NCI-H1092 (cell line): Measurements from ENCODE around the gene GORASP1.

Source experiments
- DNase-seq: peaks from one replicate; lab custom pipeline; 2025; lab: John Stamatoyannopoulos, UW

GORASP1 gene

DNA sequence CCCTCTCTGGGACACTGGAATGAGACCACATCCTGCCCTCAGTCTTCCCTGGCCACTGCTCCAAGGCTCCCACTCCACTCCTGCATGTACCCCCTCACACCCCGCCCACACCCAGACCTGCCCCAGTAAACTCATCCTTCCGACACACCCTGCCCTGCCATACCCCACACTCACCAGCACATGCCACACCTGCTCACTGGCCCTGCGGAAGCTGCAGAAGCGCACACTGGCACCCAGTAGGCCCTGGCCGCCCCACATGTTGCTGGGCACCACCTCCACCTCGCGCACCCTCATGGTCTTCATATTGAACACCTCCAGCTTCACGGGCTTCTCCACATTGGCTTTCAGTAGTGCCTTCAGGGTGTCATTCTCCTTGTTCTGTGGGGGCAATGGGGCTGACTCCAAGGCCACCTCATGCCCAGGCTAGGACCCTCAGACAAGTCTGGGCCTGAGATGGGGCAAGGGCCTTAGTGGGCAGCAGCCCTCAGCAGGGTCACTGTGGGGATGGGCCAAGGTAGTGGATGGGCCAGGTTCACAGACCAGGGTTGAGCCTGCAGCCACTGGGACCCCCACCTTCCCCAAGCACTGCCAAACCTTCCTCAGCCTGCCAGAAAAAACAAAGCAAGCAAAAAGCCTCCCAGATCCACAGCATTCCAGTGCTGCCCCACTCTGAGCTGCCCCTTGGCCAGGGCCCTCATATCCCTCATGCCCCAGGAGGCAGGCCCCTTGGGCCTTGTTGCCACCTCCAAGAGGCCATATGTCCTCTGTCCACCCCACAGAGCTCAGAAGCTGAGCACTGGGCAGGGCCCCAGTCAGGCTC, 4.7 kb downstream of the GORASP1 start:
- DNase-seq, result no peak

DNA sequence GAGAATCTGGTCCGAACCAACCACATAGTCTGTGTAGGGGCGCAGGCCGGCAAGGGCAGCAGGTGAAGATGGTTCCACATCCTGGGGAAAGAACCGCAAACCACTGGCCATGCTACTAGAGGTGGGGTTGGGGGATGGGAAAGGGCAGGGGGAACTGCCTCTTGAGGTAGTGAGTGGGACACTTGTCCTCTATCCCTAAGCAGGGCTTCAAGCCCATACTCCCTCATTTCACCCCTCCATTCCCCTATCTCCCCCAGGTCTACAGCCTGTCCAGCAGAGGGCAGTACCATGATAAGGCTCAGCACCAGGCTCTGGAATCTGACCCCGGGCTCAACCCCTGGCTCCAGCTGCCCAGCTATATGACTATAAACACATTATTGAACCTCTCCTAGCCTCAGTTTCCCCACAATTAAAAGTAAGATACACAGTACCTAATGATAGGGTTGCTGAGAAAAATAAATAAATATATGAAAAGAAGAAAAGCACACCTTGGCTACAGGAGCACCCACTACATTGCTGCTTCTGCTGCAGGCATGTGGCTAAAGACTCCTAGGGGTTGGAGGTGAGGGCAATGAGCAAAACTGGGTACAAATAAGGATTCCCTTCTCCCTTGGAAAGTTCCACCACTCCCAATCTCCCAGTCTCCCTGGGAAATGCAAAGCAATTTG, 6.3 kb downstream of the GORASP1 start:
- no peak for DNase-seq

DNA sequence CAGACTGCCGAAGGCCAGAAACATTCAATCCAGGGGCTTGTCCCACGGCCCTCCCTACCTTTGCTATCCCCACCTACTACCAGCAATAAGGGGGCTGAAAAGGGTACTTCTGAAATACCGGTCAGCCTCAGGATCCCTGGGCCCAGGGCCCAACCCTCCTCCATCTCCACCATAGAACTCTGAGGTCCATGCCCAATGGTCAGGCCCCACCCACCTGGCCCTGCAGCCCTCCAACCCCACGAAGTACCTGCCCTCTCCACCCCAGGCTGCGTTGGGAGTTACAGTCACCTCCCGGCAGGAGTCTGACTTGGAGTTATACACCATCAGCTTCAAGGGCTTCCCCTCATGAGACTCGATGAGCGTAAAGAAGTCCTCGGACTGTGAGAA, 6.9 kb downstream of the GORASP1 start:
- no peak for DNase-seq

DNA sequence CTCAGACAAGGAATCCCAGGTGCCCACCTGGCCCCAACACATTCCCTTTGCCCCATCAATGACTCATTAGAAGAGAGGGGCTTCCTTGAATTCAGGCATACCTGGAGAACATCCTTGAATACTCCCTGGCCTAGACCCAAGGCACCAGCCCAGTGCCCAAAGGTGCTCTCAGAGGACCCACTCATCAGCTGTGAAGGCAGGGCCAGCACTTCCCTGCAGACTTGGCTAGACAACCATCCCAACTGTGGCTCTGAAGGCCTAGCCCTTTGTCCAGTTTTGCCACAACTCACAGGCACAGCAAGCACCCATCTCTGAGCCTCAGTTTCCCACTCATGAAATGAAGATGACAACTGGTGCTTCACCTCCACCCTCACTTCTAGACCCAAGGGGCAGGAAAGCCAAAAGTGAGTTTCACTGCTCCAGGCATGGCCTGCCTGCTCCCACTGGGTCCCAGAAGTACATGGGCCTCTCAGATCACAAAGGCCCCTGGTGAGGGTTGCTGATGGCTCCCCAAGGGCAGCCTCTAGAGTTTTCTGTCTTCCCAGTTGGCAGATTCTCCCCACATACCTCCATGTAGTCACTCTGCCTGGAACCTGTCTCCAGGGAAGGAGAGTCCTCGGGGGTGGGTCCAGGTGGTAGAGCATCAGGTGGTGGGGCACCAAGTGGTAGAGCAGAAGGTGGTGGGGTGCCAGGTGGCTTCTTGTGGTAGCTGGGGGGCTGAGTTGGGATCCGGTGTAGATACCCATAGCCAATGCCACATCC, 7.5 kb downstream of the GORASP1 start:
- no peak for DNase-seq

DNA sequence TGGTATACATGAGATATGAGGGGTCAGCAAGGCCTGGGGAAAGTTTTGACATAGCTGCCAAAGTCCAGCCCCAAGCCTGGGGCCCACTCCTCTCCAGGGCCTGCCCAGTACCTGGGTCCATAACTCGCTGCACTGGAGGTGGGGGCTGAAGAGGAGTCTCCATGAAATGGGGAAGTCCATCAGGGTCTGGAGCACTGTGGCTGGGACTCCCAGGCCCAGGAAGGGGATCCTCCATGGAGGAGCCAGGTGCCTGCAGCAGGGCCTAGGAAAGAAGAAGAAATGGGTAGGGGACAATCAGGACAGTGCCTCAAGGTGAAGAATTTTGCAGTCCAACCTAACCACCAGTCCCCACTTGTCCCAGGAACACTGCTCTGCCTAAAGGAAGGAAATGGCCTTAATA, 8.2 kb downstream of the GORASP1 start:
- DNase-seq, result no peak

DNA sequence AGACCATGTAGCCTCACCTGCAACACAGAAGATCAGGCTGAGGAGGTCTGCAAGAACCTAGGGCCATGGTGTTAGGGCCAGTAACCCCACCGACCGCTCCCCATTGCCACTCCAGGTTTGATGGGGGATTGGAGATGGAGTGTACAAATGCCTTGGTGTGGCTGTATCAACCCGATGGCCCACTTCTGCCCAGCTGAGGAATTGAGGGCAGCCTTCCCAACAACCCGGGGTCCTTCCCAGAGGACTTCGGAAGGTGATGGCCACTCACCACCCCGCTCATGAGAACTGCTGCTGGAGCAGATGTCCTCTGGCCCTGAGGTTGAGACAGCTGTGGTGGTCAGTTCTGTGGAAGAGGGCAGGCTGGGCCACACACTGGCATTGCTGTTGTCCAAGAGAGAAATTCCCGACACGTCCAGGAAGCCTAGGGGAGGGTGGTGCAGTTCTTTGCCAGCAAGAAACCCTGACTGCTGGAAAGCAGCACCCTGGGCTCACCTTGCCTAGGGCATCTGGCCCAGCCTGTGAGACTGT, 8.9 kb downstream of the GORASP1 start:
- DNase-seq, result no peak

DNA sequence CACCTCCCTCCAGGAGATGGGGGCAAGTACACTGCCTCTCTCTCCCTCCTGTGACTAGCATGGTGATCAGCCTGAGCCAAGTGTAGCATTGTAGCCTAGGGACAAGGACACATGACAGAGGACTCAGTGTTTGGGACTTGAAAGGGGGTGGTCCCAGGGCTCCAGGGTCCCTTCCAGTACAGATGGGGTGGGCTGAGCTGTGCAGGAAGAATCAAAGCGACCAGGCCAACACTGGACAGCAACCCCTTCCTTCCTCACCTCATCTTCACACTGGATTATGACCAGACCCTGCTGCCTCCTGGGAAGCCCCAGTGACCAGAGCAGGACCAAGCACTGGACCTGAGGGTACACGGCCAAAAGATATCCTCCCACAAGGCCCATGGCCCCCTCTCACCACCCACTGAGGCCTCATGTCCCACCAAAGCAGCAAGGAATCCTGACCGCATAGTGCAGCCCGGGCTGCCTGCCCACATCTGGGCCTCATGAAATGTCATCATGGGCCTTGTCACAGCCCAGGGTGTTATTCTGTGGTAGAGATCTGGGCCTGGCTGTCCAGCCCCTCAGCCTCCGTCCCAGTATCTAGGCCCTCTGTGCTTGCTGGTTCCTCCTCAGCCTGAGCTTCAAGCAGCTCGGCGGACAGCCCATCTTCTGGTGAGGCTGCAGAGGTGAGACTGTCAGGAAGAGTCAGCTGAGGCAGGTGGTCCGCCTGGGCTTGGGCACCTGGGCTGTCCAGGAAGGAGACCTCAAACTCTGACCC, 9.5 kb downstream of the GORASP1 start:
- DNase-seq, result no peak

DNA sequence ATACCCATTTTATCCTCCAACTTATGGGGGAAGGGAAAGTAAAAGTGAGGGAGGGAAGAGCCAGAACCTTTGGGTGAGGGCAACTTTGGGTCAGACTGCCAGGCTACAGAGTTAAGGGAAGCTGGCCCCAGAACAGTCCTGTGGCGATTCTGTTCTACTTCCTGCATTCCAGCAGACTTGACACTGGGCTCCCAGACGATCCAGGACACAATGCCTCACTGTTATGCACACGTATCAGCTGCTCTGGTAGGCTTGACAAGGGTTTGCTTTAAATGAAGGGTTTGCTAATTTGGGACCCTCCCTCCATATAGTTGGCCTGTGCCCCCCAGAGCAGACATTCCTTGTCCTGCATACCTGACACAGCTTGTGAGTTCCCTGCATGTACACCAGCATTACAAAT, 10.7 kb downstream of the GORASP1 start:
- DNase-seq, result no peak

DNA sequence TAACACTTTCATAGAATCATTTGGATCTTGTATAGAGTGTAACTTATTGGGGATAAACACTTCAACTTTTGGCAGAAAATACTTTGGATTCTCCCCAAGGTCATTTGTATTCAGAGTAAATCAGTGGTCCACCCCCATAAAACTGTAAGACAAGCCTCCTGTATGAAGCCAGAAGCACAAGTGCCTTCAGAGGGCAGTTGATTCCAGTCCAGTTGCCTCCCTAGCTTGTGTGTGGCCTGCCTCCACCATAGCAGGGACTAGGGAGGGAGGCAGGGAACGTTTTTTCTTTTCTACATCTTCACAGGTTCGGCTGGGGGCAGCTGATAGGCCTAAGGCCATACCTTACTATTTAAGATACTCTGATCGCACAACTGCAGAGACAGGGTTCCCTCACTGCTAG, 11.6 kb downstream of the GORASP1 start:
- no peak for DNase-seq

DNA sequence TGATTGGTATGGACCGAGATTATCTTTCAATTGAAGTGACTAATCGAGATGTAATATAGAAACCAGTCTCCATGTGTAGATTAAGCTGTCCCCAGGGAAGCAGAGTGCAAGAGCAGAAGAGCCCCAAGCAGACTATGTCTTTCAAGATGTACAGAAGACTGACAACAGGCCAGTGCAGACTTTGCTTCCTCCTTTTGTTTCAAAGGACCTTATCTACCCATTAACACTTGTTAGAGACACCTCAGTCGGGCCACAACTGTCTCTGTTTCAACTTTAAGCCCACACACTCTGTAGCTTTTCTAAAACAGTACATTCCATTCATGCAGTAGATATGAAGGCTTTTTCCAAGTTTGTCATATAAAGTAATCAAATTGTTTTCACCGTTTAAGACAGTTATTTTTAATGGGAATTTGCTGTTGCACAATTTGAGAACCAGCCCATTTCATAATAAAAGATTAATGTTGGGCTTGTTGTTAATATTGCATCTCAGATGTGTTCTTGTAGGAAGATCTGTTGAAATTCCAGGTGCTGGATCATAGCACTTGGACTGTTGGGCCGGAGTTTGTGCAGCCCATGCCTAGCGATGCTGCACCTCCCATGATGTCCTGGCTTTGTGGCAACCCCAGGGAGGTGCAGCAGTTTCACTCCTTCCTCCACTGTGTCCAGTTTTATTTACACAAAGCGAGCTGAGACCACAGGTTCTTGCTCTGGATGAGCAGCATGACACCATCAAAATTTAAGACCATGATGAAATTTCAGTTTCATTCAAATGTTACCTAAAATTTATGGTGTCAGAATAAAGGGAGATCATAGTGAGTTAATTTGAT, 12.4 kb downstream of the GORASP1 start:
- no peak for DNase-seq

DNA sequence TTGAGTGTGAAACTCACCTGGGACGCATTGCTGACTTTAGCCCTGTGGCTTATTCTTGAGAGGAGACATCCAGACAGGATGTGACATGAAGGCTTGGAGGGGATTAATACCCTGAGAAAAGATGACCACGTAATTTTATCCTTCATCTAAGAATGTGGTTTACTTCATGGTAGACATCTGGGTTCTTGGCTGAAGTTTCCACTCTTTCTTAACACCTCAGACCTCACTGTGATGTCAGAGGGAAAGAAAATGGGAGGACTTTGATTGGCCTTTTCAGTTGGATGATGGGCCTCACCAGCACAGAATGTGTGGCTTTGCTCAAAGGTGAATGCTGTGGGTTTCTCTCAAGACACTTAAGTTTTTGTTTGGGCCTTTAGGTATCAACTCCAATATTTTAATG, 16.5 kb downstream of the GORASP1 start:
- DNase-seq, result no peak

DNA sequence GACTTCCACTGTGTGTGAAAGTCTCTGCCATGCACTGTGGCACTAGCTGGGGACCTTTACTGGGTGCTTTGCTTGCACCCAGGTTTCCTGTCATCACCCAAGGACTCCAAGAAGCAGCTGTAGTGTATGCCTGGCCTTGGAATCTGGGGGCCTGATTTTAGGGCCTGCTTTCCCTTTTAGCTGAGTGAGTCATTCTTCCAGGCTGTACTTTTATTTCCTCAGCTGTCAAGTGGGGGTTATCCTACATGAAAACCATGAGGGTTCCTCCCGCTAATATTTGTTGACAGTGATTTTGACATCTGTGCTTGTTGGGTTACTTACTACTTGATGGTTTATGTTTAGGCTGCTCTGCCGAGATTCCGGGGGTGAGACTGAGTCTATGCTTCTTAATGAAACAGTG, 18.5 kb downstream of the GORASP1 start:
- DNase-seq, result no peak

DNA sequence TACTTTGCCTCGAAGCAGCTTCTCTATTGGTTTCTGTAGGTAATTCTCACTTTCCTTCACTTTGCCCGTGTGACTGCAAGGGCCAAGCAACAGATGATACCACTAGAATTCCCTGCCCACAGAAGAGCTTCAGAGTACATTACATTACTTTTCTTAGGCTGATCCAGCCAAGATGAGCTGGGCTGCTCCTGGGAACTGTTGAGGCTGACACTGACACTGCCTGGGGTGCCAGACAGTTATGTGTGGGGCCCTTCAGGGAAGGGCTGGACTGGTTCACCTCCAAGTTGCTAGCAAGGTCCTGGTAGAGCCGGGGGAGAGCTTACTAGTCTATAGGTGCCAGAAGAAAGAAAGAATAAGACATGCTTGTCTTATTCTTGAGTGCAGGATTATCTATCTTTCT, 19.0 kb downstream of the GORASP1 start:
- no peak for DNase-seq

DNA sequence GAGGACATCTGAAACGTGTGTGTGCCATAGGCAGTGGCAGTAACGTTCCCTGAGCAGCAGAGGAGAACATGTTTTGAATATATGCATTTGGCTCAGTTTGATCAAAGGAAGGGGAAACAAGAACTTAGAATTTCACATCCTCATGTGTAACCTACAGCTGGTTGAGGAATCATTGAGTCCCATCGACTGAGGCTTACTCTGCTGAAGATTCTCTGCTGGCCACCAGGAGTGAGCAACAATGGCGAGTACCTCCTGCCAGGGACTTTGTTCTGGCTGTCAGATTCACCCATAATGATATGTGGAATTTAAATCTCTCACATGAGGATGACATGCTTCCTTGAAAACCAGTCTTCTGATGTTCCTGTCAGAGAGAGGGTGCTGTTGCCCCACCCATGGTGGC, 21.3 kb downstream of the GORASP1 start:
- no peak for DNase-seq

DNA sequence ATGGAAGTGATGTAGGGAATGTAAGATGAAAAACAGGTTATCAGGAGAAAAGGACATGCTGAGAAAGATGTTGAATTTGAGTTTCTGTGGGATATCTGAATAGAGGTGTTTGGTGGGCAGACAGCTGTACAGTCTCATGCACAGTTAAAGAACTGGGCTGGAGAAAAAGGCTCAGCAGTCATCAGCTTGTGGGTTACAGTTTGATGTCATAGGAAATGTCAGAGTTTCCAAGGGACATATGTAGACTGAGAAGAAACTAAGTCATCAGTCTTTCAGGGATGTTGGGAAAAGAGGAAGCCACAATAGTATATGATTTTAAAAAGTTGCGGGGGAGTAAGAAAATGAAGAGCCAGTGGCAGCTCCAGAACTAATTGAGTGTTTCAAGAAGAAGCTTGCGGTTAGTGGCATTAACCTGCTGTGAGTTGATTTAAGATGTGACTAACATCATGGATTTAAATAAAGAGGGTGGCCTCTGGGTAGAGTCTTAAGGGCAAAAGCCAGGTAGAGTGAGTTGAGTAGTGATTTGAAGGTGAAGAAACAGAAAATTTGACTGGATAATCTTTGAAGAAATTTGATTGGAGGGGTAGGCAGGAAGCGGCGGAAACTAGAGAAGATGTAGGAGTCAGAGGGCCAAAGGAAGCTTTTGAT, 24.6 kb downstream of the GORASP1 start:
- DNase-seq, result no peak

DNA sequence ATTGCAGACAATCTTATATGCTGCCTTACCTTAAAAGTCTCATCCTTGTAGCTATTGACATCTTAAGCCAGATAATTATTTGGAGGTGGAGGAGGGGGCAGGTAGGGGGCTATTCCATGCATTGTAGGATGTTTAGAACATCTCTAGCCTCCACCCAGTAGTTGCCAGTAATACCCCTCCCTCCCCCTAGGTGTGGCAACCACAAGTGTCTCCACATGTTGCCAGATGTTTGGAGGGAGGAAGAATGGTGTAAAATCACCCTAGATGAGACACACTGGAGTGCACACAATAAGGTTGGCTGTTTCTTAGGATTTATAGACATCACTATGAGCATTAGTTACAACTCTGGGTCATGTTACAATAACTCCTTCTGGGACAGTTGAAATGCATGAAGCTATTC, 27.4 kb downstream of the GORASP1 start:
- DNase-seq, result no peak

DNA sequence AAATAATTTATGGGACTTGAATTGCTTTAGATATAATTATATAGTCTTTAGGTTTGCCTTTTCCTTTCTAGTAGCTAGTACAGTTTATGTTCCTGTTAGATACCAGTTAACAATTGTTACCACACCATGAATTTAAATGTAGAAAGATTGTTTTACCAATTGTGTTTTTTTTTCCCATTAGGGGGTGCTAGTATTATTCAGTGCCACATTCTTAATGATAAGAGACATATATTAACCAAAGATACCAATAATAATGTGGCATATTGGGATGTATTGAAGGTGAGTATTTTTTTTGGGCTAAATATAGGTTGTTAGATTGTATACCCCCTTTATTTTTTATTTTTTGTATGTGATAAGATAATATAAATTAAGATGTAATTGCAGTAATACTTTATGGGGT, 27.9 kb downstream of the GORASP1 start:
- no peak for DNase-seq

DNA sequence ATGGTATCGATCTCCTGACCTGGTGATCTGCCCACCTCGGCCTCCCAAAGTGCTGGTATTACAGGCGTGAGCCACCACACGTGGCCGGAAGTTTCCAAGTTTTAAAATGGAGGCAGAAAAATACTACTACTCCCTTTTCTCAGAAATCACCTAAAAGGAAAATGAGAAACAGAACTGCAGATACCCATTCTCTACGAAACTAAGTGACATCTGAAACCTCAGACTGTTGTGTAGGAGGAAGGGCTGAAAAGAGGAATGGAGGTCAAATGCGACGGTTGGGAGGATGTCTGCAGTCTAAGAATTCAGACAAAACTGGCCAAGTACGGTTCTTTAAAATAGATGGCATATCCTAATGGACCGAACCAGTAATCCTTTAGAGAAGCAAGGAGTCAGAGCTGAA, 31.5 kb downstream of the GORASP1 start:
- no peak for DNase-seq

DNA sequence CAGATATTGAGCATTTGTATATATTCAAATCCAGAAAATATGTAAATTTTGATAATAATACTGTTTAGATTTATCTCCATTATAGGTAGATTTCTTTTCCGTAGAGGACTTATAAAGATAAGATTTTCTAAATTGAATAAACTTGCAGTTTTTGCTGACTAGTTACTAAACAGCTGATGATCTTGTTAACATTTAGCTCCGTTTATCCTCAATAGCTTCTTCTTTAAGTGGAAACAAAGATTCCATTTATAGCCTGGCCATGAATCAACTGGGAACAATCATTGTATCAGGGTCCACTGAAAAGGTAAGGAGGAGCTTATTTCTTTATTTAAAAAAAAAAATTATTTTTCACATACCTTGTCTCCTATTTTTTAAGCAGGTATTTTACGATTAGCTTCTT, 38.9 kb downstream of the GORASP1 start:
- no peak for DNase-seq

DNA sequence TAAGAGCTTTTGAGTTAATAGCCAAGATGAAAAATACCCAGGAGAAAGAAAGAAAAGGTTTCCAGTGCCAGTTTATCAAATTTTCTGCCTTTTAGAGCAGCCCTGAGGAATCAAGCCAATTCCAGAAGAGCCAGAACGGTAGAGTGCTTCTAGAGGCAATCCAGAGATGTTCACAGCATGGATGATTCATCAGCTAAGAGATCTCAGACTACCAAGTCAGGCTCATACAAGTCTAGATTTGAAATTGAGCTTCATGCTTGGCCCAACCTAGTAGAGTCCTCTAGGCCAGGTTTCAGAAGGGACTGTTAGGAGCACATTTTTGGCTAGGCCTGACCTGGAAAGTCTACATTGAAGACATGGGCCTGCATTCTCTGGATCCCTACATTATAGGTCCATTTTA, 40.1 kb downstream of the GORASP1 start:
- DNase-seq, result no peak

DNA sequence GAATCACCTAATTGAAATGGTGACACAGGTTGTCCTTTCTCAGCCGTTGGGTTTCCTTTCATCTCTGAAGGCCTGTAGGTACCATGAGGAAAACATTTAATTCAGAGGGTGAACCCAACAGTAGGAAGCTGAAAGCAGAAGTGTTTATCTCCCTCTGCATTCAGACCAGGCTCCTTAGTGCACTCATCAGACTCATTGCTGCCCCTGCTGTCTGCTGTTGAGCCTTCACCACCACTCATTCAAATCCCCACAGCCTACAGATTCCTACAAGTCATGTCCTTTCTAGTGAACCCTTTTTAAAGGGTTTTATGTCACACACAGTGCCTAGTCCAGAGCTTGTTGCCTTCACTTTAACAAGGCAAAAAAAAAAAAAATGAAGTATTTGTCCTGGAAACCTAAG, 42.2 kb downstream of the GORASP1 start:
- no peak for DNase-seq
